Fibroblast of the aortic adventitia (primary cell): ENCODE measurements around the gene DAPK2. TPM values are rescaled to one million over a fixed set of nuclear protein-coding genes. Genes with fewer than 3 reads are reported as not detected.

Experiments used
- DNase-seq: peaks from one replicate; pipeline ENCODE4 v3.0.0-alpha.2; 2010; ENCODE audit warnings: low read depth
- H3K4me3 ChIP-seq: 2 replicates; pipeline ENCODE4 v1.5.1; 2011; ENCODE audit warnings: low read depth, mild to moderate bottlenecking, control low read depth, low read length, moderate library complexity
- CTCF ChIP-seq: IDR thresholded peaks from 2 replicates; pipeline ENCODE4 v1.5.1; 2011; ENCODE audit warnings: mild to moderate bottlenecking, low read length, control low read depth, inconsistent platforms; ENCODE audit not compliant: insufficient read depth
- total RNA-seq: library from RNA; depleted of rRNA; stranded (reverse); fragments of >200 nt; gene quantifications from 2 replicates; pipeline ENCODE4 v1.2.3, GENCODE V29; 2012; ENCODE audit warnings: low replicate concordance

The DAPK2 gene
- total RNA-seq, 1 donor = 3.7 TPM

GRCh38 chr15:64052925-64053491, 6.7 kb upstream of the DAPK2 start:
- TF ChIP-seq CTCF = no peak
- no peak for DNase-seq
- no peak overlapping the region for H3K4me3 ChIP-seq

GRCh38 chr15:64051407-64052259, 5.3 kb upstream of the DAPK2 start:
- no peak overlapping the region for H3K4me3 ChIP-seq
- no peak for TF ChIP-seq CTCF
- DNase-seq = no peak

GRCh38 chr15:64051093-64051402, 4.8 kb upstream of the DAPK2 start:
- TF ChIP-seq CTCF = no peak
- H3K4me3 ChIP-seq = no peak overlapping the region
- DNase-seq = no peak

GRCh38 chr15:64050281-64051092, 4.2 kb upstream of the DAPK2 start:
- no peak overlapping the region for H3K4me3 ChIP-seq
- no peak for TF ChIP-seq CTCF
- no peak for DNase-seq

- TF ChIP-seq CTCF = no peak
- DNase-seq = no peak
- no peak overlapping the region for H3K4me3 ChIP-seq
These were observed 2.6 kb upstream of the DAPK2 start for GRCh38 chr15:64048781-64049460.

GRCh38 chr15:64045774-64046420, 388 bp downstream of the DAPK2 start:
- peak overlapping the region; percentile 62 for H3K4me3 ChIP-seq
- no peak for DNase-seq
- TF ChIP-seq CTCF = no peak
